OCI-LY3 (cell line): ENCODE data around the gene C6orf15.

Experiments
- EZH2phosphoT487 ChIP-seq: fragments of 200-600 bp; shearing (Covaris generic); IDR thresholded peaks from 2 replicates; pipeline ENCODE4 v1.6.1; 2018; ENCODE audit warnings: antibody characterized with exemption, mixed run types, low read depth
- TF ChIP-seq, protein P1 (sequence below): fragments of 200-600, 300-600 bp; sonication (generic); IDR thresholded peaks from 2 replicates; pipeline ENCODE4 v1.5.1; 2014; ENCODE audit warnings: antibody characterized with exemption, low read length, low read depth

DNA sequence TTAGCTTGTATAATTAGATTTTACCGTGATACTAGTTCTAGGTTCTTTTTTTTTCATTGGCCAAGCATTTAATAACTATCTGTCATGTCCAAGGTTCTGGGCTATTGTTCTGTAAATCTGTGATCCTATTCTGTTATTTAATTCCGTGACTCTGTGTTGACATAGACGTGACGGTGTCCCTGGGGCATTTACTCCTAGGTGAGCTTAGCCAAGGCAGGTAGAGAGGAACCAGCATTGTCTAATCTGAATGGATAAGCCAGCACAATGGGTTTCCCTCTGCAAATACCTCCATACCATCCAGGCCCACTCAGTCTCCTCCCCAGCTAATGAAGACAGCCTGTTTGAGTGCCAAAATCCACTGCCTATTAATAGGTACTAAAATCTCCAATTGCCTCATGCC, 16.8 kb upstream of the C6orf15 start:
- TF ChIP-seq, protein P1, sequence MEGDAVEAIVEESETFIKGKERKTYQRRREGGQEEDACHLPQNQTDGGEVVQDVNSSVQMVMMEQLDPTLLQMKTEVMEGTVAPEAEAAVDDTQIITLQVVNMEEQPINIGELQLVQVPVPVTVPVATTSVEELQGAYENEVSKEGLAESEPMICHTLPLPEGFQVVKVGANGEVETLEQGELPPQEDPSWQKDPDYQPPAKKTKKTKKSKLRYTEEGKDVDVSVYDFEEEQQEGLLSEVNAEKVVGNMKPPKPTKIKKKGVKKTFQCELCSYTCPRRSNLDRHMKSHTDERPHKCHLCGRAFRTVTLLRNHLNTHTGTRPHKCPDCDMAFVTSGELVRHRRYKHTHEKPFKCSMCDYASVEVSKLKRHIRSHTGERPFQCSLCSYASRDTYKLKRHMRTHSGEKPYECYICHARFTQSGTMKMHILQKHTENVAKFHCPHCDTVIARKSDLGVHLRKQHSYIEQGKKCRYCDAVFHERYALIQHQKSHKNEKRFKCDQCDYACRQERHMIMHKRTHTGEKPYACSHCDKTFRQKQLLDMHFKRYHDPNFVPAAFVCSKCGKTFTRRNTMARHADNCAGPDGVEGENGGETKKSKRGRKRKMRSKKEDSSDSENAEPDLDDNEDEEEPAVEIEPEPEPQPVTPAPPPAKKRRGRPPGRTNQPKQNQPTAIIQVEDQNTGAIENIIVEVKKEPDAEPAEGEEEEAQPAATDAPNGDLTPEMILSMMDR: no peak
- no peak for TF ChIP-seq EZH2phosphoT487
